Lower leg skin (tissue), 4 donors: Measurements from ENCODE around the gene NUP188. TPM values are rescaled to one million over a fixed set of nuclear protein-coding genes. Genes with fewer than 3 reads are reported as not detected.

ENCODE experiments used
- DNase-seq, 2 donors: peaks; one replicate each; pipeline ENCODE4 v3.0.0-alpha.2; 2019; ENCODE audit warnings: low spot score in 2 of 2
- H3K4me3 ChIP-seq: fragments of 200-600 bp; sonication (generic); 2 replicates; pipeline ENCODE4 v1.5.1; 2017; ENCODE audit warnings: mild to moderate bottlenecking, low read depth; ENCODE audit not compliant: poor library complexity, severe bottlenecking
- CTCF ChIP-seq, 3 donors: fragments of 450-650 bp; IDR thresholded peaks; one replicate each; pipeline ENCODE4 v1.5.1; 2016; ENCODE audit warnings: antibody characterized with exemption in 3 of 3, mild to moderate bottlenecking in 3 of 3, moderate library complexity in 2 of 3
- POLR2A ChIP-seq, 2 donors: fragments of 450-650 bp; IDR thresholded peaks; one replicate each; pipeline ENCODE4 v1.6.1; 2016 to 2017; ENCODE audit warnings: antibody characterized with exemption in 2 of 2, mild to moderate bottlenecking in 1 of 2, moderate library complexity in 1 of 2
- WGBS, 2 donors: methylation state at CpG; one replicate each; pipeline ENCODE4 v1.1.5; 2018; 5-methylcytosine and 5-hydroxymethylcytosine counted together
- intact Hi-C: fragments of 100-400 bp; cut with DNase I; formaldehyde crosslinking; loops from one replicate; pipeline ENCODE4 v1.15.0; 2023; ENCODE audit warnings: low total_unique reads
- total RNA-seq, 4 donors: library from RNA; depleted of rRNA; stranded (reverse); fragments of >200 nt; gene quantifications; one replicate each; pipeline ENCODE4 v1.1.0, GENCODE V29; 2016

Gene NUP188
- total RNA-seq, 4 donors from 2014 or later, result 32.8 to 44.3 (median 36.1) TPM

- intact Hi-C loops, result no loop called here
- 96 to 98% methylated on average over 24 of the region's 24 CpGs for WGBS, 2 donors
- H3K4me3 ChIP-seq, result no peak overlapping the region
- TF ChIP-seq CTCF (IDR thresholded peaks at IDR 0.05) (no peak), POLR2A (IDR thresholded peaks at IDR 0.05) (no peak)
- no peak for DNase-seq
Observed at GRCh38 chr9:128908372-128908771, 39.1 kb upstream of the NUP188 start.

- DNase-seq, result no peak
- intact Hi-C loops, result no loop called here
- TF ChIP-seq POLR2A (IDR thresholded peaks at IDR 0.05) (no peak), CTCF (IDR thresholded peaks at IDR 0.05) (no peak)
- WGBS, 2 donors, result 80 to 90% methylated on average over 4 of the region's 4 CpGs
- H3K4me3 ChIP-seq, result no peak overlapping the region
Observed at GRCh38 chr9:128909859-128910258, 37.6 kb upstream of the NUP188 start.

GRCh38 chr9:128910906-128911305 lies 36.6 kb upstream of the NUP188 start:
- TF ChIP-seq POLR2A (IDR thresholded peaks at IDR 0.05) (no peak), CTCF (IDR thresholded peaks at IDR 0.05) (no peak)
- 84 to 87% methylated on average over 6 of the region's 6 CpGs for WGBS, 2 donors
- no peak overlapping the region for H3K4me3 ChIP-seq
- DNase-seq, result no peak
- intact Hi-C loops, result no loop called here

GRCh38 chr9:128911529-128912035 lies 35.9 kb upstream of the NUP188 start:
- no peak overlapping the region for H3K4me3 ChIP-seq
- WGBS, 2 donors, result 30 to 39% methylated on average over 7 to 8 of the region's 8 CpGs
- DNase-seq, result no peak
- TF ChIP-seq CTCF (IDR thresholded peaks at IDR 0.05), result no peak
- no peak for TF ChIP-seq POLR2A (IDR thresholded peaks at IDR 0.05)
- intact Hi-C loops, result no loop called here

- WGBS, 2 donors, result 67% methylated on average over 15 of the region's 15 CpGs
- no peak for DNase-seq
- TF ChIP-seq CTCF (IDR thresholded peaks at IDR 0.05) (no peak), POLR2A (IDR thresholded peaks at IDR 0.05) (no peak)
- intact Hi-C loops, result no loop called here
- H3K4me3 ChIP-seq, result no peak overlapping the region
Observed at GRCh38 chr9:128912270-128912853, 35.1 kb upstream of the NUP188 start.
